Measurements from ENCODE around the gene CSRNP3.

Gene CSRNP3

DNA sequence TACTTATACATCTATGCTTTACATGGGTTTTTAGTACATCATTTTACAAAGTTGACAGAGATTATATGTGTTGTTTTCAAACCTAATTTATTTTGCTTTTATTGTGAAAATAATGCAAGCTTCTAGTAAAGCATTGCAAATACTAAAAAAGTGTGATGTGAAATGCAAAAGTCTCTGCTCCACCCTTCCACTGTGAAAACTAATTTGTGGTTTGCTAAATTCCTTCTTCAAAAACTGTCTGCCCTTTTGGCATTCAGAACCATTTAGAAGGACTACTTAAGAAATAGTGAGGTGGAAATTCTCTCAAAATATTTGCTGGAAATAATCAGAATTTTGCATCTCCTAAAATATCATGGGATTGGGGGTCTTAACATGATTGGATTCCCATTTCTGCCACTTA, 78.4 kb downstream of the CSRNP3 start:
- Histone ChIP-seq H3K79me2 (ENCODE audit: insufficient read depth, low read length) (no peaks in the 10 kb centered on the region), H3K9ac (ENCODE audit: low read length) (no peak overlapping the region), H4K20me1 (ENCODE audit: insufficient read depth, low read length) (no peaks in the 10 kb centered on the region), H2AFZ (ENCODE audit: low read length) (no peak overlapping the region), H3K9me3 (ENCODE audit: low read length) (no peaks in the 10 kb centered on the region), H3K4me3 (ENCODE audit: low read depth, low read length, poor library complexity, severe bottlenecking) (no peak overlapping the region), H3K4me2 (ENCODE audit: low read length) (no peak overlapping the region), H3K27ac (ENCODE audit: low read depth, low read length, poor library complexity, severe bottlenecking) (no peak overlapping the region), H3K36me3 (ENCODE audit: insufficient read depth, low read length) (no peaks in the 10 kb centered on the region), H3F3A (ENCODE audit: insufficient read depth, low read length) (no peaks in the 10 kb centered on the region), H3K9me2 (ENCODE audit: low read depth, low read length) (no peaks in the 10 kb centered on the region), H3K4me1 (ENCODE audit: insufficient read depth, low read length, severe bottlenecking) (no peaks in the 10 kb centered on the region), H3K27me3 (ENCODE audit: insufficient read depth, low read length) (no peaks in the 10 kb centered on the region)
- TF ChIP-seq EZH2 (IDR thresholded peaks at IDR 0.05; ENCODE audit: borderline replicate concordance, low read length): no peak
- TF ChIP-seq, protein P1, sequence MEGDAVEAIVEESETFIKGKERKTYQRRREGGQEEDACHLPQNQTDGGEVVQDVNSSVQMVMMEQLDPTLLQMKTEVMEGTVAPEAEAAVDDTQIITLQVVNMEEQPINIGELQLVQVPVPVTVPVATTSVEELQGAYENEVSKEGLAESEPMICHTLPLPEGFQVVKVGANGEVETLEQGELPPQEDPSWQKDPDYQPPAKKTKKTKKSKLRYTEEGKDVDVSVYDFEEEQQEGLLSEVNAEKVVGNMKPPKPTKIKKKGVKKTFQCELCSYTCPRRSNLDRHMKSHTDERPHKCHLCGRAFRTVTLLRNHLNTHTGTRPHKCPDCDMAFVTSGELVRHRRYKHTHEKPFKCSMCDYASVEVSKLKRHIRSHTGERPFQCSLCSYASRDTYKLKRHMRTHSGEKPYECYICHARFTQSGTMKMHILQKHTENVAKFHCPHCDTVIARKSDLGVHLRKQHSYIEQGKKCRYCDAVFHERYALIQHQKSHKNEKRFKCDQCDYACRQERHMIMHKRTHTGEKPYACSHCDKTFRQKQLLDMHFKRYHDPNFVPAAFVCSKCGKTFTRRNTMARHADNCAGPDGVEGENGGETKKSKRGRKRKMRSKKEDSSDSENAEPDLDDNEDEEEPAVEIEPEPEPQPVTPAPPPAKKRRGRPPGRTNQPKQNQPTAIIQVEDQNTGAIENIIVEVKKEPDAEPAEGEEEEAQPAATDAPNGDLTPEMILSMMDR (IDR thresholded peaks at IDR 0.05; ENCODE audit: low read length): no peak

DNA sequence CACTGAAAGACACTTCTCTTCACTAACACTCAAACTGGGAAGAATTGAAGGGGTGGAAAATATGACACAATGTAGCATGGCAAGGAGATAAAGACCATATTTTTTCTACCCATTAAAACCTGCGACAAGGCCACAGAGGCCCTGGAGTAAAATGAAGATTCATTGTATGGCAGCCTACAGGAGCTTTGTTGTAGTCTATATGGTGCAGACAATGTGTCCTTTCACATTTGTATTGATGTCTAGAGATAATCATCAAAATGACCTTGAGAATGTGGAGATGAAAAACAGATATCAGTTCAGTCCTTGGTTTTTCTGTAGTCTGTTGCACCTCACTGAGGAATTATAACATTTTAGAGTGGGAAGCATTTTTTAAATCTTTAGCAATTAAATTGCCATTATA, 80.1 kb downstream of the CSRNP3 start:
- H4K20me1 ChIP-seq (ENCODE audit: insufficient read depth, low read length): no peaks in the 10 kb centered on the region
- no peak overlapping the region for H3K27ac ChIP-seq (ENCODE audit: low read depth, low read length, poor library complexity, severe bottlenecking)
- no peaks in the 10 kb centered on the region for H3K9me3 ChIP-seq (ENCODE audit: low read length)
- no peak overlapping the region for H3K9ac ChIP-seq (ENCODE audit: low read length)
- H3K4me2 ChIP-seq (ENCODE audit: low read length): no peak overlapping the region
- no peaks in the 10 kb centered on the region for H3K9me2 ChIP-seq (ENCODE audit: low read depth, low read length)
- H3K27me3 ChIP-seq (ENCODE audit: insufficient read depth, low read length): no peaks in the 10 kb centered on the region
- TF ChIP-seq, protein P1 (IDR thresholded peaks at IDR 0.05; ENCODE audit: low read length): no peak
- TF ChIP-seq EZH2 (IDR thresholded peaks at IDR 0.05; ENCODE audit: borderline replicate concordance, low read length): no peak
- no peaks in the 10 kb centered on the region for H3F3A ChIP-seq (ENCODE audit: insufficient read depth, low read length)
- no peaks in the 10 kb centered on the region for H3K36me3 ChIP-seq (ENCODE audit: insufficient read depth, low read length)
- H2AFZ ChIP-seq (ENCODE audit: low read length): no peak overlapping the region
- no peaks in the 10 kb centered on the region for H3K4me1 ChIP-seq (ENCODE audit: insufficient read depth, low read length, severe bottlenecking)
- no peaks in the 10 kb centered on the region for H3K79me2 ChIP-seq (ENCODE audit: insufficient read depth, low read length)
- no peak overlapping the region for H3K4me3 ChIP-seq (ENCODE audit: low read depth, low read length, poor library complexity, severe bottlenecking)

DNA sequence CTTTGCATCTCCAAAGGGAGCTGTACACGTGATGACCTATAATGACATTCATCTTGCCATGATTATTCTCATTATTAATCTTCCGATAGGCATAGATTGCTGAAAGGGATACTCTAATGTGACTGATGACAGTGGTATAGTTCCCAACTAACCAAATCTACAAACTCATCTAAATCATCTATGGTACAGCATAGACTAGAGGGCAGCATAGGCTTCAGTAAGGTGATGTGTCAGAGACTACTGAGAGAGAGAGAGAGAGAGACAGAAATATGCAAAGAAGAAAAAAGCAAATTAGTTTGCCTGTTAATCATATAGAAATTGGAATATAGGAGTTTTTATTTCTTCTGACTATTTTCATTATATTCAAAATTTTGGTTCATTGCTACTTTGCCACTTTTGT, 89.3 kb downstream of the CSRNP3 start:
- Histone ChIP-seq H2AFZ (ENCODE audit: low read length) (no peak overlapping the region), H3K4me1 (ENCODE audit: insufficient read depth, low read length, severe bottlenecking) (no peaks in the 10 kb centered on the region), H3K9ac (ENCODE audit: low read length) (no peak overlapping the region), H3K9me2 (ENCODE audit: low read depth, low read length) (no peaks in the 10 kb centered on the region), H4K20me1 (ENCODE audit: insufficient read depth, low read length) (no peaks in the 10 kb centered on the region), H3K9me3 (ENCODE audit: low read length) (no peaks in the 10 kb centered on the region), H3F3A (ENCODE audit: insufficient read depth, low read length) (no peaks in the 10 kb centered on the region), H3K79me2 (ENCODE audit: insufficient read depth, low read length) (no peaks in the 10 kb centered on the region), H3K27ac (ENCODE audit: low read depth, low read length, poor library complexity, severe bottlenecking) (no peak overlapping the region), H3K4me2 (ENCODE audit: low read length) (no peak overlapping the region), H3K27me3 (ENCODE audit: insufficient read depth, low read length) (no peaks in the 10 kb centered on the region), H3K36me3 (ENCODE audit: insufficient read depth, low read length) (no peaks in the 10 kb centered on the region), H3K4me3 (ENCODE audit: low read depth, low read length, poor library complexity, severe bottlenecking) (no peak overlapping the region)
- no peak for TF ChIP-seq EZH2 (IDR thresholded peaks at IDR 0.05; ENCODE audit: borderline replicate concordance, low read length)
- TF ChIP-seq, protein P1 (IDR thresholded peaks at IDR 0.05; ENCODE audit: low read length): peak; percentile 36; the same call in 1 of the 2 replicates

Measured in OCI-LY1 (cell line).